ENCODE measurements around the gene FCGR3B. TPM values are rescaled to one million over a fixed set of nuclear protein-coding genes. Genes with fewer than 3 reads are reported as not detected.

FCGR3B gene
- total RNA-seq (2022) (not detected in 2 replicates), Bru-seq, nascent RNA (not detected), BruChase-seq, experiment 1, labeled RNA remaining after a 2-hour chase (not detected), BruChase-seq, experiment 2, labeled RNA remaining after a 6-hour chase (not detected)
- long read RNA-seq, result 0 reads

GRCh38 chr1:161631076-161631475 is at the start of gene FCGR3B:
Gene FCGR3B (minus strand): TSS chr1:161631176. CDS start chr1:161631094, 82 bp downstream.
- intact Hi-C loops (cut with micrococcal nuclease; ENCODE audit: unreplicated experiment), result no loop called here
- no TSS peak for BruUV-seq (replicated peaks)
- H3K4me1 Mint-ChIP-seq (ENCODE audit: low read depth, unreplicated experiment), result no peaks in the 10 kb centered on the region

GRCh38 chr1:161678500-161678899 is 47.5 kb upstream of the FCGR3B start:
- Histone ChIP-seq H3K4me3 (ENCODE audit: low read depth, low read length) (no peak overlapping the region), H3K9me3 (no peaks in the 10 kb centered on the region), H3K36me3 (ENCODE audit: control insufficient read depth, insufficient read depth, low read length) (no peaks in the 10 kb centered on the region), H3K4me1 (no peaks in the 10 kb centered on the region), H3K27me3 (replicated peaks; ENCODE audit: control insufficient read depth, insufficient read depth, low read length) (no peaks in the 10 kb centered on the region)
- intact Hi-C loops (cut with micrococcal nuclease; ENCODE audit: unreplicated experiment), result no loop called here
- POLR2A ChIA-PET, result no interaction called here
- no peak overlapping the region for H3K4me3 Mint-ChIP-seq (ENCODE audit: unreplicated experiment)
- peaks cover 12% of the 10 kb centered on the region for H3K27me3 Mint-ChIP-seq (ENCODE audit: insufficient read depth, unreplicated experiment)
- BruUV-seq (replicated peaks), result no TSS peak
- TF ChIP-seq CTCF (IDR thresholded peaks at IDR 0.05; ENCODE audit: insufficient read depth in 1 of 2, low read depth in 1 of 2, low read length in 1 of 2, severe bottlenecking in 1 of 2, unreplicated experiment in 1 of 2), result no peak
- H3K4me1 Mint-ChIP-seq (ENCODE audit: low read depth, unreplicated experiment), result no peaks in the 10 kb centered on the region
- DNase-seq, result no peak
- no peaks in the 10 kb centered on the region for H3K36me3 Mint-ChIP-seq (ENCODE audit: insufficient read depth, unreplicated experiment)
- H3K27ac Mint-ChIP-seq (ENCODE audit: unreplicated experiment), result no peak overlapping the region
- CTCF ChIA-PET, result no interaction called here
- no peaks in the 10 kb centered on the region for H3K9me3 Mint-ChIP-seq (ENCODE audit: unreplicated experiment)

More at GRCh38 chr1:161631076-161631475, at the start of gene FCGR3B:
- no peaks in the 10 kb centered on the region for H3K9me3 ChIP-seq
- POLR2A ChIA-PET, result no interaction called here
- peaks cover 3% of the 10 kb centered on the region for H3K27me3 Mint-ChIP-seq (ENCODE audit: insufficient read depth, unreplicated experiment)
- H3K36me3 Mint-ChIP-seq (ENCODE audit: insufficient read depth, unreplicated experiment), result no peaks in the 10 kb centered on the region
- CTCF ChIA-PET, result no interaction called here
- no peak within 1 kb of the TSS for H3K27ac Mint-ChIP-seq (ENCODE audit: unreplicated experiment)
- H3K4me3 ChIP-seq (ENCODE audit: low read depth, low read length), result no peak within 1 kb of the TSS
- no peaks in the 10 kb centered on the region for H3K4me1 ChIP-seq
- DNase-seq, result no peak
- no peaks in the 10 kb centered on the region for H3K9me3 Mint-ChIP-seq (ENCODE audit: unreplicated experiment)
- H3K27me3 ChIP-seq (replicated peaks; ENCODE audit: control insufficient read depth, insufficient read depth, low read length), result no peaks in the 10 kb centered on the region
- TF ChIP-seq CTCF (IDR thresholded peaks at IDR 0.05; ENCODE audit: insufficient read depth in 1 of 2, low read depth in 1 of 2, low read length in 1 of 2, severe bottlenecking in 1 of 2, unreplicated experiment in 1 of 2), result no peak
- H3K36me3 ChIP-seq (ENCODE audit: control insufficient read depth, insufficient read depth, low read length), result no peaks in the 10 kb centered on the region
- no peak within 1 kb of the TSS for H3K4me3 Mint-ChIP-seq (ENCODE audit: unreplicated experiment)

- Histone ChIP-seq H3K4me3 (ENCODE audit: low read depth, low read length) (no peak overlapping the region), H3K36me3 (ENCODE audit: control insufficient read depth, insufficient read depth, low read length) (no peaks in the 10 kb centered on the region), H3K4me1 (no peaks in the 10 kb centered on the region), H3K9me3 (no peaks in the 10 kb centered on the region), H3K27me3 (replicated peaks; ENCODE audit: control insufficient read depth, insufficient read depth, low read length) (no peaks in the 10 kb centered on the region)
- no peak for DNase-seq
- Mint-ChIP-seq H3K4me1 (ENCODE audit: low read depth, unreplicated experiment) (no peaks in the 10 kb centered on the region), H3K4me3 (ENCODE audit: unreplicated experiment) (no peak overlapping the region), H3K27ac (ENCODE audit: unreplicated experiment) (no peak overlapping the region), H3K36me3 (ENCODE audit: insufficient read depth, unreplicated experiment) (no peaks in the 10 kb centered on the region), H3K9me3 (ENCODE audit: unreplicated experiment) (no peaks in the 10 kb centered on the region), H3K27me3 (ENCODE audit: insufficient read depth, unreplicated experiment) (peaks cover 6% of the 10 kb centered on the region)
- intact Hi-C loops (cut with micrococcal nuclease; ENCODE audit: unreplicated experiment), result no loop called here
- no TSS peak for BruUV-seq (replicated peaks)
- CTCF ChIA-PET, result no interaction called here
- POLR2A ChIA-PET, result no interaction called here
- TF ChIP-seq CTCF (IDR thresholded peaks at IDR 0.05; ENCODE audit: insufficient read depth in 1 of 2, low read depth in 1 of 2, low read length in 1 of 2, severe bottlenecking in 1 of 2, unreplicated experiment in 1 of 2), result no peak
Observed at GRCh38 chr1:161676958-161677689, 46.1 kb upstream of the FCGR3B start.

Data from Caco-2 (cell line).